SHP77 treated with DMSO at 0.1 percent for 48 hours (cell line): ENCODE results near the gene PDP2.
"Not testable (repeated sequence)": the region's sequence is repeated elsewhere in the genome, so short reads cannot be mapped to it uniquely, and the experiment has no call there.

ENCODE experiments used
- DNase-seq: peaks from one replicate; lab custom pipeline; 2025; lab: John Stamatoyannopoulos, UW

The PDP2 gene

GRCh38 chr16:66886321-66886720, 6.0 kb downstream of the PDP2 start:
- no peak for DNase-seq

- no peak for DNase-seq
These were observed 6.6 kb downstream of the PDP2 start for GRCh38 chr16:66886914-66887313.

- no peak for DNase-seq
These were observed 8.6 kb downstream of the PDP2 start for GRCh38 chr16:66888647-66889615.

GRCh38 chr16:66889622-66890021, 9.3 kb downstream of the PDP2 start:
- no peak for DNase-seq

GRCh38 chr16:66890799-66891198, 10.5 kb downstream of the PDP2 start:
- DNase-seq, result no peak

GRCh38 chr16:66891360-66891759, 11.0 kb downstream of the PDP2 start:
- no peak for DNase-seq

- no peak for DNase-seq
These were observed 11.5 kb downstream of the PDP2 start for GRCh38 chr16:66891797-66892196.

- no peak for DNase-seq
These were observed 13.7 kb downstream of the PDP2 start for GRCh38 chr16:66894055-66894454.

- DNase-seq, result peak; percentile 14
These were observed 14.8 kb downstream of the PDP2 start for GRCh38 chr16:66894948-66895688.

GRCh38 chr16:66895689-66895979, 15.3 kb downstream of the PDP2 start:
- DNase-seq, result no peak

GRCh38 chr16:66895999-66896398, 15.7 kb downstream of the PDP2 start:
- no peak for DNase-seq

GRCh38 chr16:66896682-66897081, 16.4 kb downstream of the PDP2 start:
- not testable (repeated sequence) for DNase-seq

GRCh38 chr16:66898207-66898606, 17.9 kb downstream of the PDP2 start:
- DNase-seq, result no peak

GRCh38 chr16:66898933-66899309, 18.6 kb downstream of the PDP2 start:
- no peak for DNase-seq

GRCh38 chr16:66899310-66899944, 19.1 kb downstream of the PDP2 start:
- DNase-seq, result no peak

GRCh38 chr16:66899945-66900710, 19.8 kb downstream of the PDP2 start:
- no peak for DNase-seq

- no peak for DNase-seq
These were observed 20.6 kb downstream of the PDP2 start for GRCh38 chr16:66900721-66901441.

- DNase-seq, result no peak
These were observed 21.3 kb downstream of the PDP2 start for GRCh38 chr16:66901626-66902025.

GRCh38 chr16:66902648-66903543, 22.6 kb downstream of the PDP2 start:
- no peak for DNase-seq
